Kidney capillary endothelial cell (primary cell): ENCODE measurements around the gene CELA2A.
"Not testable (repeated sequence)": the region's sequence is repeated elsewhere in the genome, so short reads cannot be mapped to it uniquely, and the experiment has no call there.

ENCODE experiments used
- DNase-seq: peaks from one replicate; pipeline ENCODE4 v3.0.0-alpha.2; 2018; ENCODE audit warnings: low spot score

The CELA2A gene

DNA sequence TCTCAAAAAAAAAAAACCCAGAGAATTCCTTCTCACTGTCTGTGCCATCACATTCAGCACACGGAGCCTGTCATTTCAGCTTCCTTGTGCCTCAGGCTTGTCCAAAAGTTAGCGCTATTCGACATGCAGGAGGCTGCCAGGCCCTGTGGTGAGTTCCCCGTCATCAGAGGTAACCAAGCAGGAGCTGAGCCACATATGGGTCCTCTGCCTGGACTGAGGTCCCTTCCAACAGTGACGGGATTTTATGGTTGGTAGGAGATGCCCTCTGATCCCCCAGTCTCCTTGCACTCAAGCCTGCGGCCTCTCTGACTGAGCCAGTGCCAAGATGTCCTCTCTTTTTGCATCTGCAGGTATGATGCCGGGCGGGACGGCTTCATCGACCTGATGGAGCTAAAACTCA is 31.0 kb upstream of the CELA2A start:
- DNase-seq, result no peak

DNA sequence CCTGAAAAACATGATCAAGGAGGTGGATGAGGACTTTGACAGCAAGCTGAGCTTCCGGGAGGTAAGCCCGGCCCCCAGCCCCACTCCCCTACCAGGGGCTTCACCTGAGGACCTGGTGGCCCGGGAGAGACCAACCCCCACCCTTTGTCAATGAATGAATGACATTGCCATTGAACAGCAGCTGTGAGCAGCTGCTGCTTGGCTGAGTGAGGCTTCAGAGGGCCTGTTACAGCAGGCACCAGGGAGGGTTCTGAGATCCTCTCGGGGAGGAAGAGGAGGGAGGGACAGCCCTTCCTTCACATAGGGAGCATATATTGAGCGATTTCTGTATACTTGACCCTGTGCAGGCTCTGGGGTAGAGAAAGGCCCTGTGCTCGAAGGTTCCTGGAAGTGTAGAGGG is 30.6 kb upstream of the CELA2A start:
- DNase-seq, result no peak

DNA sequence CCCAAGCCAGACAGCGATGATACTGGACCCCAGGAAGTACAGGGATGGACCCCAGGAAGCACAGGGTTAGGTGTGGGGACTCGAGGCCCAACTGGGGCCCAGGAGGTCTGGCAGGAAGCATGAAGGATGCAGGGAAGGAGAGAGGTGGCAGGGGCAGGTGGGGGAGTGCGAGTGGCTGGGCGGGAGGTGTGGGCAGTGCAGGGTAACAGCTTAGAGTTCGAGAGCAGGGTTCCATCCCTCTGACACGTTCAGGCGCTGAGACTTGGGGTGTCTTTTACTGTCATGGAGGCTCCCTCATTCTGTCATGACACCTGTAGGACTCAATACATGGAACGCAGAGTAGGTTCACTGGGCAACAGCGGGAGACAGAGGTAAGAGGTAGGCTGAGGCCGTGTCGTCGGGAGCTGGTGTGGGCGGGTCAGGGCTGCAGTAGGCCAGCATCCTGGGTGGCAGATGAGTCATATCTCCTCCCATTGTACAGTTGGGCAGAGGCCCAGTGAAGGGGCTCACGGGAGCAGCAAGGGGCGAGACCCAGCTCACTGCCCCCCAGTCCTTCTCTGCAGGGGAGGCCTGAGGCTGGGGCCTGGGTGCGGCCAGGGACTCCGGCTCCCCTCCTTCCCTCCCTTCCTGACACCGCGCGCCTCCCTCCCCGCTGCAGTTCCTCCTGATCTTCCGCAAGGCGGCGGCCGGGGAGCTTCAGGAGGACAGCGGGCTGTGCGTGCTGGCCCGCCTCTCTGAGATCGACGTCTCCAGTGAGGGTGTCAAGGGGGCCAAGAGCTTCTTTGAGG is 29.8 kb upstream of the CELA2A start:
- DNase-seq, result no peak

DNA sequence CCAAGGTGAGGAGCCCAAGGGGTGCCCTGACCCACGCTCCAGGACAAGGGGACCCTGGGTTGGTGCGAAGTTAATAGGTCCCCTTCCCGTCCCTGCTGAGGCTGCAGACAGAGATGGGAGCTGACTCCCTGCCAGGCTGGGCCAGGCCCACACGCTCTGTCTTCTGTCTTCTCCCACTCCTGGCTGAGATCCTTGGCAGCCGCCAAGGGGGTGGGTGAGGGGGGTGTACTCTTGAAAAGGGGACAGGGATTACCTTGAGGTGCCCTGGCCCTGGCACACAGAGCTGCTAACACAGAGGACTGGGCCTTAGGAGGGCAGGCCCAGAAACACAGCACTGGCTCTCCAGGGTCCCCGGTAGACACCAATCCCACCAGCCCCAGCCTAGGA is 29.3 kb upstream of the CELA2A start:
- no peak for DNase-seq

DNA sequence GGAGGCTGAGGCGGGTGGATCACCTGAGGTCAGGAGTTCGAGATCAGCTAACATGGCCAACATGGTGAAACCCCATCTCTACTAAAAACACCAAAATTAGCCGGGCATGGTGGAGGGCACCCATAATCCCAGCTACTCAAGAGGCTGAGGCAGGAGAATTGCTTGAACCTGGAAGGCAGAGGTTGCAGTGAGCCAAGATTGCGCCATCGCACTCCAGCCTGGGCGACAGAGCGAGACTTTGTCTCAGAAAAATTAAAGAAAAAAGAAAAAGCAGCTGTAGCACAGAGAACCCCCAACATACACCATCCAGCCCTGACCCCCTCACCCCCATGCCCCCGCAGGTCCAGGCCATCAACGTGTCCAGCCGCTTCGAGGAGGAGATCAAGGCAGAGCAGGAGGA is 28.3 kb upstream of the CELA2A start:
- DNase-seq, result not testable (repeated sequence)

DNA sequence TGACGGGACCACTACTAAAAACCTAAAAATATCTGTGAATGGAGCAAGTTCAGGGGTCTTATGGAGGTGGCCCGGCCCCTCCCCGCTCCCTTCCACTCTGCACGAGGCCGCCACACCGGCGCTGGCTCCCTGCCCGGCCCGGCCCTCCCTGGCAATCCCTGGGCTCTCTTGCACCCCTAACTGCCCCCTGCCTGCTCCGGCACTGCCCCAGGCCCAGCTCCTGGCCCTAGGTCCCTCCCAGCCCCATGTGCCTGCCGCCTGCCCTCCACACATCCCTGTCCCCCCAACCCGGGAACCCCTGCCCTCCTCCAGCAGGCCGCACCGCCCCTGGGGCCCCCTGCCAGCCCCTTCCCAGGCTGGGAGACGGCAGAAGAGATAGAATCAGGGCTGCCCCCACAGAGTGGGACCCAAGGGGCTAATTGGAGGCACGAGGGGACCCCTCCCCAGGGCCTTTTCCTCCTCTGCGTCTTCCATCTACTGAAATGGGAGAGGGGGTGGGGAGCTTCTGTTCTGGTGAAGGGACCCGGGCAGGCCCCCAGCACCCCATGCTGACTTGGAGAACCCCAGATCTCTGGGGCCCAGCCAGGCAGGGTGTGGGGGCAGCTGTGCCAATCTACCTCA is 27.6 kb upstream of the CELA2A start:
- no peak for DNase-seq

DNA sequence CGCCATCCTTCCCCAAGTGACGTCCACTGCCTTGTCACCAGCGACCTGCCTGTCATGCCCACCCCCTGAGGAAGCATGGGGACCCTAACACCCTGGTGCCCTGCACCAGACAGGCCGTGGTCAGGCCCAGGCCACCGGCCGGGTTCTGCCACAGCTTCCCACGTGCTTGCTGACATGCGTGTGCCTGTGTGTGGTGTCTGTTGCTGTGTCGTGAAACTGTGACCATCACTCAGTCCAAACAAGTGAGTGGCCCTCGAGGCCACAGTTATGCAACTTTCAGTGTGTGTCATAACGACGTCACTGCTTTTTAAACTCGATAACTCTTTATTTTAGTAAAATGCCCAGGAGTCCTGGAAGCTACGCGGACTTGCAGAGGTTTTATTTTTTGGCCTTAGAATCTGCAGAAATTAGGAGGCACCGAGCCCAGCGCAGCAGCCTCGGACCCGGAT is 26.8 kb upstream of the CELA2A start:
- DNase-seq, result no peak

DNA sequence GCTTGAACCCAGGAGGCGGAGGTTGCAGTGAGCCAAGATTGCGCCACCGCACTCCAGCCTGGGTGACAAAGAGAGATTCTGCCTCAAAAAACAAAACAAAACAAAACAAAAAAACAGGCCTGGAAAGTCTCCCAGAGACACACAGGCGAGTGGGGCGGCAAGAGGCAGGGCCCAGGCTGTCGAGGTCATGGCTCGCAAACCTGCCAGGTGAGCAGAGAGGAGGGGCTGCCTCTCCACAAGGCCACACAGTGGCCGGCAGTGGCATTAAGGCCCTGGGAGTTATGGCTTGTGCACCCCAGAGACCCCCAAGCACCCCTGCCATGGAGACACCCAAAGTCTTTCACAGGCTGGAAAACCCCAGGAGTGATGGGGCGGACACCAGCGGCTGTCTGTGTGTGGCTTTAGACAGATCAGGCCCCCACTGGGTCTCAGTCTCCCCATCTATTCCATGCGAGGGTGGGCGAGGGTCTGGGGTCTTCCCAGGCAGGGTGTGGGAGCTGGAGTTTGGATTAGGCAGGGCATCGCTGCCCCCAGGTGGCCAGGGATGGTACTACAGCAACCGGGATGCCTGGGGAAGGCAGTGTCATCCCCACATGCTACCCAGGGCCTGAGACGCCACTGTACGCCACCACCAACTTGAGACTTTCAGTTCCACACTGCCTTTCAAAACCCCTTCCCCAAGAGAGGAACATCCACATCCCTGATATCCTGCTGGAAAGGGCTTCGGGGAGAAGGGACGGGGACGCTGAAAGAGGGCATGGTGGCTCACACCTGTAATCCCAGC is 25.6 kb upstream of the CELA2A start:
- DNase-seq, result no peak

DNA sequence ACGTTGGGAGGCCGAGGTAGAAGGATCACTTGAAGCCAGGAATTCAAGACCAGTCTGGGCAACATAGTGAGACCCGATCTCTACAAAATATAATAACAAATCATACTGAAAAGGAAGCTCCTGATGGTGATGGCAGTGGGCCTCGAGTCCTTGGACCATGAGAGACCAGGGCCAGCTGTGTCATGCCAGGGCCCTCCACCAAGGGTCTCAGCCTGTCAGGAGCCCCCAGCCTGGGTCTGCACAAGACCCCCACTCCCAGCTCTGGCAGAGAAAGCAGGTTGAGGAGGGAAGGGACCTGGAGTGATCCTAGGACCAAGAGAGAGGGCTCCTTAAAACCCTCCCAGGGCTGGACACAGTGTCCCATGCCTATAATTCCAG is 25.0 kb upstream of the CELA2A start:
- DNase-seq, result no peak

DNA sequence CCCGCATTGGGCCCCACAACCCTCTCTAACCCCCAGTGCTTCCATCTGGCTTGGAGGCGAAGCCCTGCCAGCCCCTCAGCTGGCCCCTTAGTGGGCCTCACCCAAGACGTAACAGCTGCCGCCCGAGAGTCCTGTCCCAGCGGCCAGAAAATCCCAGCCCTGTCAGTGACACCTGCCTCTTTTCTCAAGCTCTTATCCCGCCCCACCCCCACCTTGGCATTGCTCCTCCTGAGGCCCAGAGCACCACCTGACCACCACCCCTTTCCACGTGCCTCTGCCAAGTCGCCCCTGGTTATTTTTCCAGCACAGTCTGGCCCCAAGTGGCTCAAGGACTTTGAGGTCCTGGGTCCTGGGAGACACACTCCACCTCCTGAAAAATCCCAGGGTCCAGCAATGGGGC is 24.2 kb upstream of the CELA2A start:
- no peak for DNase-seq

DNA sequence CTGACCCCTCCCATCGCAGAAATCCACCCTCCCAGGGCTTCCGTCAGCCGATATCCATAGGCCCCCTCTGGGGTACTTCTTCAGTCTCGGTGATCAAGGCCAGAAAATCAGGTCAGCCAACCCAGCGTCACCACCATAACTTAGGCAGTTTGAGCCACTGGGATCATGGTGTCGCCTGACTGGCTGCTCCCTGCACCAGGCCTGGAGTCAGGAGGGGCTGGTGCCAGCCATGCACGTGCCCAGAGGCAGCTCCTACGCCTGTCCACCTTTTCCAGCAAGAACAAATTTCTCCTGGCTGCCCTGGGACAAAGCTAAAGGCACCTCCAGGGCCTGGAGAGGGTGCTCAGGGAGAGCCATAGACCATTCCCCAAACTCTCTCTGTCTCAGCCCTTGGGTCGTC is 23.1 kb upstream of the CELA2A start:
- no peak for DNase-seq

DNA sequence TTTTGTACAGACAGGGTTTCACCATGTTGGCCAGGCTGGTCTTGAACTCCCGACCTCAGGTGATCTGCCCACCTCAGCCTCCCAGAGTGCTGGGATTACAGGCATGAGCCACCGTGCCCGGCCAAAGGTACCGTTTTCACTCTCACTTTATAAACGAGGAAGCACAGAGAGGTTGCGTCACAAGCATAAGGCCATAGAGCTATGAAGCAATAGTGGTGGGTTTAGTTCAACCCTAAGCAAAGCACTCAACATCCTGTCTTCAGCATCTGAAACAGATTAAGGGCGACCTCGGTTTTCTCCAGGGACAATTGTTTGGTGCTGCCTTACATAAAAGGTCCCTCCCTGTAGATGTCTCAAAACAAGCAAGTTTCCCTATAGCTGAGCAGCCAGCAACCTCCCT is 21.8 kb upstream of the CELA2A start:
- DNase-seq, result not testable (repeated sequence)

DNA sequence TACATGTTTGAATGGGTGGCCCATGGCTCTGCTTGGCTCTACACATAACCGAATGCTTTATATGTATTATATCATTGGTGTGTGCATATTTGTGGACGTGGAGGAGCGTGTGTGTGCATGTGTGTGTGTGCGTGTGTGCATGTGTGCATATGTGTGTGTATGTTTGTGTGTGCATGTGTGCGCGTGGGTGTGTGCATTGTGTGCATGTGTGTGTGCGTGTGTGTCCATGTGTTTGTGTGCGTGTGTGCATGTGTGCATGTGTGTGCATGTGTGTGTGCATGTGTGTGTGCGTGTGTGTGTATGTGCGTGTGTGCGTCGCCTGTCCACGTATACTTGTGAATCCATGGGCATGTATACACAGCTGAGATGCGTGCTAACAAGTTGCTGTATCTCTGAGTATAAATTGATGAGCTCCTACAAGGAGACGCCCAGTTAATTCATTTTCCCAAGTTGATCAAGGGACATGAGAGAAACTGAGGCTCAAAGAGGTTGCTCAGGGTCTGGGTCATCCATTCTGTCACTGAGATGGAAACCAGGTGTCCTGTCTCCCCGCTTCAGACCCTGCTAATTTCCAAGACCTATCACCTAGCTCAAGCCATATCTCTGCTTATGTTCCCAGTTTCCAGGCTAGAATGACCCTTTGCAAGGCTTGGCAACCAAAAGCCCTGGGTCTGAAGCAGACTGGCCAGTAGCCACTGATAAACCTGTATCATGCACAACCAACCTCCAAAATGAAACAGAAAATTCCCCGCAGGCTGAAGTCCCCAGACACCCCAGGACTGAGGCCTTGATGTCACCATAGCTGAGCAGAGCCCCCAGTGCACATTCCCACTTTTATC is 21.1 kb upstream of the CELA2A start:
- DNase-seq, result no peak

DNA sequence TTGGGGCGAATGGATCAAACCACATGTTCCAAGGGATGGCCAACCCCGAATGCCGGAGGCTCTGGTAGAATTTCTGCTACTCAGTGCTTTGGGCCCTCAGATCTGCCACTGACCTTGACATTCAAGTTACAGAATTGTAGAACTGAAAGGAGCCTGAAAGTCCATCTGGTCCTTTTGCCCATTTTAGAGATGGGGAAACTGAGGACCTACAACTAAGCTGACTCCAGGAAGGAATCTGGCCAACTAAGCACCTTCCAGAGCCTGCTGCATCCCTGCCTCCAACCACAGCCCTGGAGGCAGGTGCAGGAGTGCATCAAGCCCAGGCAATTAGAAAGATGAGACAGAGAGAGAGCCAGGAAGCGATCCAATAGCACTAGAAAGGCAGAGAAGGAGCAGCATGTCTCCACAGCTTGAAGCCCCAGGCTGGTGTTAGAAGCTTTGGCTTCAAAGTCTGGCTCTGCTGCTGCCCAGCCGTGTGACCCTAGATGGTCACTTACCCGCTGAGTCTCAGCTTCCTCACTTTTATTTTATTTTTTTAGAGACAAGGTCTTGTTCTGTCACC is 19.6 kb upstream of the CELA2A start:
- no peak for DNase-seq

DNA sequence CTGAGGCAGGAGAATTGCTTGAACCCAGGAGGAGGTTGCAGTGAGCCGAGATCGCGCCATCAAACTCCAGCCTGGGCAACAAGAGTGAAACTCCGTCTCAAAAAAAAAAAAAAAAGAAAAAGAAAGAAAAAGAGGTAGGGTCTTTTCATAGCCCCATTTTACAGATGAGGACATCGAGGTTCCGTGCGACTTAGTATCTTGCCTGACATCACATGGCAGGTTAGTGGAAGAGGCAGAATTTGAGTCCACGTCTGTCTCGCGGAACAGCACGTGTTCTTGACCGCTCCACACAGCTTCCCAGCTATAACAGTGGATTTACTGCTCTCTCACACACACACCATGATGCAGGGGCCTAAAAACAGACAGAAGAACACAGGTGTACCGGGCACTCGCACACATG is 17.2 kb upstream of the CELA2A start:
- no peak for DNase-seq

DNA sequence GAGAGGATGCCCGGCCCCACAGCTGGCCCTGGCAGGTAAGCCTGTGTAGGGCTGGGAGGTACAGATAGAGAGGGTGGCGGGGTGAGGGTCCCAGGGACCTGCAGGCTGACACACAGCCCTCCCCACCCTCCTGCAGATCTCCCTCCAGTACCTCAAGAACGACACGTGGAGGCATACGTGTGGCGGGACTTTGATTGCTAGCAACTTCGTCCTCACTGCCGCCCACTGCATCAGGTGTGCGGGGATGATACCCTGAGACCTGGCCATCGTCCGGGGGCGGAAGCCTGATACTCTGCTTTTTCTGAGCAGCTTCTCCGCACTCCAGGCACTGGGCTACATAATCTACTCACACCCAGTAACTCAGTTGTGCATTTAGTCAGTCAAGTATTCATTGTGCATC is 16.2 kb upstream of the CELA2A start:
- DNase-seq, result no peak

DNA sequence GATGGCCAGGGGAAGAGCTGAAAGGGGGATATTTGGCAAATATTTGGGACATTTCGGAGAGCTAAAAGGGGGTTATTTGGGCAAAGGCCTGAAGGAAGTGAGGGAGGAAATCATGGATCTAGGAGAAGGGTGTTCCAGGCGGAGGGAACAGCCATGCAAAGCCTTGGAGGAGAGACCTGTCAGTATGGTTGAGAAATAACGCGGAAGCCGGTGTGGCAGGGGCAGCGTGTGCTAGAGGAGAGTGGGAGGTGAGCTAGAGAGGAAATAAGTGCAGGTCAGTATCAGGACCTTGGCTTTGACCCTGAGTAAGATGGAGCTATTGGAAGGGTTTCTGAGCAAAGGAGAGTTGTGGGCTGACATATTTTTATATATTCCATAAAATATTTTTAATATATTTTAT is 15.3 kb upstream of the CELA2A start:
- DNase-seq, result no peak

DNA sequence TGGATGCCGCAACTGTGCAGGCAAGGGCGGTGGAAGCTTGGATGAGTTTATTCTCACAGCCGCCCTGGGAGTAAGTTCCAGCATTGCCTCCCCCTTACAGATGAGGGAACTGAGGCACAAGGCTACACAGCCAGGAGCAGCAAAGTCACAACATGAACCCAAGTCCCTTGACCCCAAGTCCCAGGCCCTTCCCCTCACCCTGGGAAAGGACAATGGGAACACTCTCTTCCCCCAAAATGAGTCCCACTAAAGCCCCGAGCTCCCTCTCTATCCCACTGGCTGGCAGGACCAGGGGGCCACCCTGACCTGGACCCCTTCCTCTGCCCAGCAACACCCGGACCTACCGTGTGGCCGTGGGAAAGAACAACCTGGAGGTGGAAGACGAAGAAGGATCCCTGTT is 14.4 kb upstream of the CELA2A start:
- no peak for DNase-seq

DNA sequence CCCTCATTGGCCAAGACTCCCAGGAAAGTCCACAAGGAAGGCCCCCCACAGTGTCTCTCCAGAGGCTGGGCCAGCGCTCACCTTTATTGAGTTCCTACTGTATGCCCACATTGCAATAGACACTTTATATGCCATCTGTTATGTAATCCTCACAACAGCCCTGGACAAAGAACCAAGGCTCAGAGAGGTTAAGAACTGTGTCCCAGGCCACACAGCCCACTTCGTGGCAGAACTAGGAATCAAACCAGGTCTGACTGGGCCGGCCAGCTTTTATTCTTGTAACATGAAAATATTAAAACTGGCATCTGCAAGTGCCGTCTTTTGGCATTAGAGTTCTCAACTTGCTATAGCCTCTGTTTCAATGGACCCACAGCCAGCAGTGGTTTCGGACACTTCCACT is 13.8 kb upstream of the CELA2A start:
- DNase-seq, result no peak

DNA sequence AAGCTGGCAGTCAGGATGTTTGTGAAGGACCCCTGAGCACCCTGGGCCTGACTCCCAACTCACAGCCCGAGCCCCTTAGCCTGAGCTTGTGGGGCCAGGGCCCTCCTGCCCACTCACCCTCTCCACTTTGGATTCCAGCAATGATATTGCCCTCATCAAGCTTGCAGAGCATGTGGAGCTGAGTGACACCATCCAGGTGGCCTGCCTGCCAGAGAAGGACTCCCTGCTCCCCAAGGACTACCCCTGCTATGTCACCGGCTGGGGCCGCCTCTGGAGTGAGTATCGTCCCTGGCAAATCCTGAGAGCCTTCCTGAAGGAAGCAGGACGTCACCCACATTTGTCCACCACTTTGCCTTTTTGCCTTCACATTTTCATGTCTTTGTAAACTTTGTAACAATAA is 13.3 kb upstream of the CELA2A start:
- DNase-seq, result no peak

DNA sequence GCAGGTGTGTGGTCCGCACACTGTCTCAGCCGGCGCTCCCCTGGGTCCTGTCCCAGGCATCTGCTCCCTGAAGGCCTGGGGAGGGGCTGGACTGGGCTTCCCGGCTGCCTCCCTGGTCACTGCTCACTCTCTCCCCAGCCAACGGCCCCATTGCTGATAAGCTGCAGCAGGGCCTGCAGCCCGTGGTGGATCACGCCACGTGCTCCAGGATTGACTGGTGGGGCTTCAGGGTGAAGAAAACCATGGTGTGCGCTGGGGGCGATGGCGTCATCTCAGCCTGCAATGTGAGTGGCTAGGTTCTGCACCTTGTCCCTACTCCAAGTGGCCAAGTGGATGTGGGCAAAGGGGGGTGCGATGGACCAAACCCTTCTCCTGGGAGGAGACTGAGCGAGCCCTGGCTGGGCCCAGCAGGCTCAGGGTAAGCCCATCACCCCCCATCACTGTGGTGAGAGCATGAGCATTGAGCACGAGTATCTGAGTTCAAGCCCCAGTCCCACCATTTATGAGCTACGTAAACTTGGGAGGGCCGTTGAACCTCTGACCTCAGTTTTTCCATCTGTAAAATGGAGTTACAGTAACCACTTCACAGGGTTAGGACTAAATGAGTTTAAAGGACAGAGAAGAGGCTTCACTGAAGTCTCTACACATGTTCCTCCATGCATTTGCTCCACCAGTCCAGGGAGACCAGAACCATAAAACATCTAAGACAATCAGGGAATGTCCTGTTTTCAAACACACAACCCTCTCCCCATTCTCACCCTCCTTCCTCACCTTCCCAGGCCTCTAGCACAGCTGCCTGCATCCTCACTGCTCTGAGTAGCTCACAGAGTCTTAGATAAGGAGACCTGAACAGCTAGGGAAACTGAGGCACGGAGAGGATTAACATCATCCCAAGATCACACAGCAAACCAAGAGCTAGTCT is 11.8 kb upstream of the CELA2A start:
- no peak for DNase-seq
